H9 (cell line): Measurements from ENCODE around the gene DDT. TPM values are rescaled to one million over a fixed set of nuclear protein-coding genes. Genes with fewer than 3 reads are reported as not detected.
"Not testable (repeated sequence)": the region's sequence is repeated elsewhere in the genome, so short reads cannot be mapped to it uniquely, and the experiment has no call there.

ENCODE experiments used
- DNase-seq: peaks from one replicate; pipeline ENCODE4 v3.0.0-alpha.2; 2017
- H2AFZ ChIP-seq: one replicate; pipeline ENCODE4 v1.6.1; 2013; ENCODE audit warnings: mild to moderate bottlenecking, low read length, control low read depth, moderate library complexity
- H2AK5ac ChIP-seq: 2 replicates; pipeline ENCODE4 v1.6.1; 2013; ENCODE audit warnings: low read length, control low read depth, mixed read lengths; ENCODE audit not compliant: insufficient read length
- H2BK120ac ChIP-seq: one replicate; pipeline ENCODE4 v1.6.1; 2013; ENCODE audit warnings: low read depth, mild to moderate bottlenecking, low read length, control low read depth, inconsistent platforms; ENCODE audit not compliant: poor library complexity, severe bottlenecking
- H2BK12ac ChIP-seq: 2 replicates; pipeline ENCODE4 v1.6.1; 2013; ENCODE audit warnings: low read length, control low read depth, mixed read lengths, low read depth; ENCODE audit not compliant: insufficient read length
- H2BK15ac ChIP-seq: 2 replicates; pipeline ENCODE4 v1.6.1; 2013; ENCODE audit warnings: low read depth, low read length, control low read depth
- H2BK20ac ChIP-seq: one replicate; pipeline ENCODE4 v1.6.1; 2013; ENCODE audit warnings: low read depth, mild to moderate bottlenecking, low read length, control low read depth, inconsistent platforms; ENCODE audit not compliant: poor library complexity, severe bottlenecking
- H2BK5ac ChIP-seq: 2 replicates; pipeline ENCODE4 v1.6.1; 2013; ENCODE audit warnings: low read length, control low read depth, mixed read lengths; ENCODE audit not compliant: insufficient read length
- H3K14ac ChIP-seq: 2 replicates; pipeline ENCODE4 v1.6.1; 2013; ENCODE audit warnings: low read length, control low read depth; ENCODE audit not compliant: insufficient read depth
- H3K18ac ChIP-seq: 2 replicates; pipeline ENCODE4 v1.6.1; 2013; ENCODE audit warnings: low read depth, mild to moderate bottlenecking, mixed read lengths, low read length, control low read depth; ENCODE audit not compliant: insufficient read length
- H3K23ac ChIP-seq: 2 replicates; pipeline ENCODE4 v1.6.1; 2013; ENCODE audit warnings: low read length, control low read depth, mixed read lengths, low read depth; ENCODE audit not compliant: insufficient read length
- H3K23me2 ChIP-seq: 2 replicates; pipeline ENCODE4 v1.6.1; 2013; ENCODE audit warnings: low read depth, mild to moderate bottlenecking, mixed read lengths, low read length, control low read depth; ENCODE audit not compliant: insufficient read length, poor library complexity, severe bottlenecking
- H3K27ac ChIP-seq: 2 replicates; pipeline ENCODE4 v1.5.1; 2013; ENCODE audit warnings: low read length, control low read depth, mixed read lengths, low read depth; ENCODE audit not compliant: insufficient read length
- H3K27me3 ChIP-seq: 2 replicates; pipeline ENCODE4 v1.6.1; 2013; ENCODE audit warnings: low read length, control low read depth, inconsistent platforms; ENCODE audit not compliant: insufficient read depth
- H3K4ac ChIP-seq: 2 replicates; pipeline ENCODE4 v1.6.1; 2013; ENCODE audit warnings: low read depth, mild to moderate bottlenecking, control low read depth, inconsistent platforms, low read length, moderate library complexity
- H3K4me1 ChIP-seq: 2 replicates; pipeline ENCODE4 v1.6.1; 2013; ENCODE audit warnings: low read length, control low read depth, inconsistent platforms; ENCODE audit not compliant: insufficient read depth
- H3K4me2 ChIP-seq: 2 replicates; pipeline ENCODE4 v1.6.1; 2013; ENCODE audit warnings: low read length, control low read depth, mixed read lengths; ENCODE audit not compliant: insufficient read length, insufficient read depth
- H3K56ac ChIP-seq: 2 replicates; pipeline ENCODE4 v1.6.1; 2013; ENCODE audit warnings: low read depth, mild to moderate bottlenecking, mixed read lengths, low read length, control low read depth; ENCODE audit not compliant: insufficient read length
- H3K79me1 ChIP-seq: 2 replicates; pipeline ENCODE4 v1.6.1; 2013; ENCODE audit warnings: low read depth, mild to moderate bottlenecking, moderate library complexity, low read length, control low read depth, inconsistent platforms; ENCODE audit not compliant: insufficient read depth, poor library complexity, severe bottlenecking
- H3K79me2 ChIP-seq: 2 replicates; pipeline ENCODE4 v1.6.1; 2013; ENCODE audit warnings: low read length, control low read depth, inconsistent platforms; ENCODE audit not compliant: insufficient read depth
- H3K9ac ChIP-seq: 2 replicates; pipeline ENCODE4 v1.6.1; 2013; ENCODE audit warnings: low read length, control low read depth, mixed read lengths; ENCODE audit not compliant: insufficient read length; ENCODE audit errors: extremely low read depth
- H3K9me3 ChIP-seq: one replicate; pipeline ENCODE4 v1.6.1; 2013; ENCODE audit warnings: low read depth, low read length, inconsistent platforms; ENCODE audit not compliant: control insufficient read depth
- H3T11ph ChIP-seq: one replicate; pipeline ENCODE4 v1.6.1; 2013; ENCODE audit warnings: mild to moderate bottlenecking, low read length, control low read depth, inconsistent platforms
- H4K20me1 ChIP-seq: one replicate; pipeline ENCODE4 v1.6.1; 2013; ENCODE audit not compliant: control insufficient read depth, insufficient read length, insufficient read depth
- H4K5ac ChIP-seq: 2 replicates; pipeline ENCODE4 v1.6.1; 2013; ENCODE audit warnings: low read depth, mild to moderate bottlenecking, mixed read lengths, low read length, control low read depth; ENCODE audit not compliant: insufficient read length
- H4K8ac ChIP-seq: replicated peaks from 2 replicates; pipeline ENCODE4 v1.6.1; 2013; ENCODE audit warnings: low read length, control low read depth, mixed read lengths, low read depth; ENCODE audit not compliant: insufficient read length
- H4K91ac ChIP-seq: 2 replicates; pipeline ENCODE4 v1.6.1; 2013; ENCODE audit warnings: low read depth, mild to moderate bottlenecking, moderate library complexity, mixed read lengths, low read length, control low read depth; ENCODE audit not compliant: insufficient read length
- H3K27ac Mint-ChIP-seq, 3 experiments: 2 replicates in 2 of 3; 3 replicates in 1 of 3; pipeline ENCODE4 v1.8.0; 2020 to 2021; ENCODE audit warnings: mixed read lengths in 3 of 3, mild to moderate bottlenecking in 1 of 3, moderate library complexity in 1 of 3
- H3K27me3 Mint-ChIP-seq: 2 replicates; pipeline ENCODE4 v1.8.0; 2021; ENCODE audit warnings: low read depth, mild to moderate bottlenecking, moderate library complexity, mixed read lengths
- H3K36me3 Mint-ChIP-seq, 3 experiments: 2 replicates in 2 of 3; 3 replicates in 1 of 3; pipeline ENCODE4 v1.8.0; 2020 to 2021; ENCODE audit warnings: low read depth in 3 of 3, mixed read lengths in 3 of 3; ENCODE audit not compliant: insufficient read depth in 1 of 3
- H3K4me1 Mint-ChIP-seq, 2 experiments: 2 replicates each; pipeline ENCODE4 v1.8.0; 2020; ENCODE audit warnings: mixed read lengths in 2 of 2
- H3K4me3 Mint-ChIP-seq, 2 experiments: 2 replicates in 1 of 2; 3 replicates in 1 of 2; pipeline ENCODE4 v1.8.0; 2020 to 2021; ENCODE audit warnings: mild to moderate bottlenecking in 2 of 2, mixed read lengths in 2 of 2, moderate library complexity in 1 of 2
- H3K9me3 Mint-ChIP-seq, 2 experiments: 2 replicates in 1 of 2; 3 replicates in 1 of 2; pipeline ENCODE4 v1.8.0; 2020; ENCODE audit warnings: mild to moderate bottlenecking in 2 of 2, mixed read lengths in 2 of 2, moderate library complexity in 1 of 2
- WGBS: extraction: QIAGEN DNeasy Blood & Tissue Kit; methylation state at CpG from one replicate; pipeline ENCODE4 v1.1.7; 2013; ENCODE audit warnings: missing lambda C conversion rate, low lambda C conversion rate, mixed read lengths; ENCODE audit not compliant: insufficient read length; ENCODE audit errors: extremely low coverage; 5-methylcytosine and 5-hydroxymethylcytosine counted together
- total RNA-seq: library from RNA; stranded (reverse); gene quantifications from 2 replicates; pipeline ENCODE4 v1.2.1, GENCODE V29; 2021

DDT gene
- total RNA-seq, 1 experiment from 2014 or later: 185 TPM

- H3K79me2 ChIP-seq, H3K9me3 Mint-ChIP-seq, H4K5ac ChIP-seq, H2BK5ac ChIP-seq, H2AFZ ChIP-seq, H3K4me3 Mint-ChIP-seq, H3K27ac Mint-ChIP-seq, H4K91ac ChIP-seq, H3K4ac ChIP-seq, H3K56ac ChIP-seq, H3K27me3 ChIP-seq, H3K27ac ChIP-seq, H4K8ac ChIP-seq, H2AK5ac ChIP-seq, H3K27me3 Mint-ChIP-seq, DNase-seq, H4K20me1 ChIP-seq, H3K14ac ChIP-seq, H3K4me1 Mint-ChIP-seq, H2BK120ac ChIP-seq, H3K9me3 ChIP-seq, H3K23ac ChIP-seq, H3K4me2 ChIP-seq, H3T11ph ChIP-seq, H3K18ac ChIP-seq, H2BK15ac ChIP-seq, H2BK20ac ChIP-seq, H3K9ac ChIP-seq, H3K79me1 ChIP-seq, H3K4me1 ChIP-seq, H2BK12ac ChIP-seq, H3K23me2 ChIP-seq, H3K36me3 Mint-ChIP-seq: not testable (repeated sequence)
- no CpG with 5 or more reads among the region's 3 CpGs for WGBS
These were observed 26.9 kb downstream of the DDT start for GRCh38 chr22:23947391-23947790.

DNA sequence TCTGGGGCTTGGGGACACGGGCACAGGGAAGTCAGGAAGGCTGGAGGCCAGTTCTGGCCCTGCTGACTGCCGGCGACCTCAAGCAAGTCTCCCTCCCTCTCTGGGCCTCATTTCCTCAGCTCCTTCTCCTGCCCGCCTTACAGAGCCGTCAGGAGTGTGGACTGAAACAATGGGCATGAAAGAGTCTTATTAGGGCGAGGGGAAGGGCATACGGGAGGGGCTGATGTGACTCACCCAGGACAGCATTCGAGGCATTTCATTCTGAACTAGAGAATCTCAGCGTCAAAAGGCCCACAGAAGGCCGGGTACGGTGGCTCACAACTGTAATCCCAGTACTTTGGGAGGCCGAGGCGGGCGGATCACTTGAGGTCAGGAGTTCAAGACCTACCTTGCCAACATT is 34.1 kb downstream of the DDT start:
- no CpG with 5 or more reads among the region's 14 CpGs for WGBS
- H3K36me3 Mint-ChIP-seq, H3K79me2 ChIP-seq: not testable (repeated sequence)

More for the DNA sequence above, 34.1 kb downstream of the DDT start:
- not testable (repeated sequence) for H4K5ac ChIP-seq, H3K27ac ChIP-seq, H3K4me3 Mint-ChIP-seq, H3K79me1 ChIP-seq, H3K18ac ChIP-seq, H3K4me1 Mint-ChIP-seq, H3K14ac ChIP-seq, H3K9me3 ChIP-seq, H3K23me2 ChIP-seq, H2BK15ac ChIP-seq, H3T11ph ChIP-seq, H2BK120ac ChIP-seq, H2BK5ac ChIP-seq, H3K27me3 Mint-ChIP-seq, H2BK20ac ChIP-seq, H3K27ac Mint-ChIP-seq, H2AFZ ChIP-seq, H4K20me1 ChIP-seq, H3K9ac ChIP-seq, H4K91ac ChIP-seq, H3K27me3 ChIP-seq, H3K4me1 ChIP-seq, H3K56ac ChIP-seq, H3K9me3 Mint-ChIP-seq, H3K23ac ChIP-seq, DNase-seq, H3K4me2 ChIP-seq, H2BK12ac ChIP-seq, H3K4ac ChIP-seq, H4K8ac ChIP-seq, H2AK5ac ChIP-seq
